HG03565 (cell line): ENCODE data around the gene COPS3.

Experiments
- ATAC-seq: cut with Tn5 transposase; IDR thresholded peaks from one replicate; pipeline ENCODE4 v1.9.1; 2021; ENCODE audit warnings: mild to moderate bottlenecking, moderate library complexity; ENCODE audit not compliant: unreplicated experiment

Gene COPS3

DNA sequence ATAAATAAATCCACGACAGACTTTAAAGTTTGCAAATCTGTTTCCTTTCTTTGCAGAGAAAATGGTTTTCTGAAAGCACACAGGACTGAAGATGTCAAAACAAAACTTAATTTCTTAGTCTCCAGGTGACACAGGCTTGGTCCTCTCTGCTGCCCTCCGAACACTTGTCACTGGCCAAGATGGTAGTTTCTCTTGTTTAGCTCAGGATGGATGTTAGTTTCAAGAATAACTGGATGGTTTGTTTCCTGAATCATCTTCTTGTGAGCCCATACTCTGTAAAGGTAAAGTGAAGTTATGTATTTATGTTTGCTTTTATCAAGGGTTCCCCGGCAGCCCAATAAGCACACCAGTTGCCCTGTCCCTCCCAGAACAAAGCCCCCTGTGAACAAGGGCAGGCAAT, 34.2 kb downstream of the COPS3 start:
- ATAC-seq: no peak

- no peak for ATAC-seq
Observed at GRCh38 chr17:17243163-17243562, 37.9 kb downstream of the COPS3 start.

- ATAC-seq: no peak
Observed at GRCh38 chr17:17242246-17242645, 38.8 kb downstream of the COPS3 start.

DNA sequence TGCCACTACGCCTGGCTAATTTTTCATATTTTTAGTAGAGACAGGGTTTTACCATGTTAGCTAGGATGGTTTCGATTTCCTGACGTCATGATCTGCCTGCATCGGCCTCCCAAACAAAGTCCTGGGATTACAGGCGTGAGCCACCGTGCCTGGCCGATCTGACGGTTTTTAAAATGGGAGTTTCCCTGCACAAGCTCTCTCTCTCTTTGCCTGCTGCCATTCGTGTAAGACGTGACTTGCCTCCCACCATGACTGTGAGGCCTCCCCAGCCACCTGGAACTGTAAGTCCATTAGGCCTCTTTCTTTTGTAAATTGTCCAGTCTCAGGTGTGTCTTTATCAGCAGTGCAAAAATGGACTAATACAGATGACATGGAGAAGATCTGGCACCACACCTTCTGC, 39.4 kb downstream of the COPS3 start:
- no peak for ATAC-seq

DNA sequence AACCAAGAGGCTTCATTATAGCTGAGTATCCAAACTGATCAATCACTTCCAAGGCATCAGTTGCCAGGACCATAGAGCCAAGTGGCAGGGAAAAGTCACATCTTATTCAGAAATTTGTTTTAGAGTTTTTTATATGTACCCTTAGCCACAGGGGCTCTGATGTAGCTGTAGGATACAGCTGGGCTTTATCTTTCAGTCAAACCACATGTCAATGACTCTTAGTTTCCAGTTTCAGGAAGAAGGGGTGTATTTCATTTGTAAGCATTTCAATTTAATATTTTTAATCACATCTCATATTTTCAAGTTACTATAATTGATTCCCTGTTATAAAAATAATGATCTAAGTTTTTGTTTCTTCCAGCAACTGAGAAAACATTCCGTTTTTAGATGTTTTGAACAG, 41.2 kb downstream of the COPS3 start:
- ATAC-seq: no peak

DNA sequence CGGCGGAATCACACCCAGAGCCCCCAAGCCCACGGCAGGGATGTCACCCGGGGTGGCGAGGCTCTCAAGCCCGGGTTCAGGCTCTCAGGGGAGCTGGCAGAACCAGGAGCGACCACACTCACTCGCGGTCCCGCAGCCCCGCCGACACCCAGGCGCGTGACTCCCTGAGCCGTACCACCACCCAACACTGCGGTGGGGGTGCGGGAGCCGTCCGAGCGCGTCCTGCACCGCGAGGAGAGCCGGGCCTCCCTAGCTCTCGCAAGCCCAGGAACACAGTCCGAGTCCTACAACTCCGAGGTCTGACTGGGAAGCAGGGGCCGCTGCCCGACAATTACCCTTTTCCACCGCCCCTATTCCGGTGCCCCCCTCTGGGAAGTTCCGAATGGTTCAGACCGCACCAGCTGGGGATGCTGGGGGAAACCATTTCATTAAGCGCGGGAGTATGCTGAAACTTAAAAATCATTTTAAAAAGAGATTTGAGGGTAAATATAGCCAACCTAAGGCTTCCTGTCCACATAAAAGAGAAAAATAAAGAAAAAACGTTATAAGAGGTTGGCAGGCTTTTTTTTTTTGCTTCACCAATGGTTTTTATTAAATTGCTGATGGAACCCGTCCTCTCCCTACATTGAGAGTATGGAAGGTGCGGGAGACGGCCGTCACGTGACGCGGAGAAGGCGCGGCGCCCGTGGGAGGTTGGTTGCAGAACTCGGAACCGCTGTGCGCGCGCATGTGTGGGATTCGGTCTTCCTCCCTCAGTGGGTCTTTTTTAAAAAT, 43.8 kb downstream of the COPS3 start, which contains the start of gene FLCN:
Gene FLCN, minus strand, starts transcription at position 143 of the 774 bp plus-strand sequence. CDS start 9,031 bp downstream, outside the sequence.
- peak; percentile 62 for ATAC-seq

DNA sequence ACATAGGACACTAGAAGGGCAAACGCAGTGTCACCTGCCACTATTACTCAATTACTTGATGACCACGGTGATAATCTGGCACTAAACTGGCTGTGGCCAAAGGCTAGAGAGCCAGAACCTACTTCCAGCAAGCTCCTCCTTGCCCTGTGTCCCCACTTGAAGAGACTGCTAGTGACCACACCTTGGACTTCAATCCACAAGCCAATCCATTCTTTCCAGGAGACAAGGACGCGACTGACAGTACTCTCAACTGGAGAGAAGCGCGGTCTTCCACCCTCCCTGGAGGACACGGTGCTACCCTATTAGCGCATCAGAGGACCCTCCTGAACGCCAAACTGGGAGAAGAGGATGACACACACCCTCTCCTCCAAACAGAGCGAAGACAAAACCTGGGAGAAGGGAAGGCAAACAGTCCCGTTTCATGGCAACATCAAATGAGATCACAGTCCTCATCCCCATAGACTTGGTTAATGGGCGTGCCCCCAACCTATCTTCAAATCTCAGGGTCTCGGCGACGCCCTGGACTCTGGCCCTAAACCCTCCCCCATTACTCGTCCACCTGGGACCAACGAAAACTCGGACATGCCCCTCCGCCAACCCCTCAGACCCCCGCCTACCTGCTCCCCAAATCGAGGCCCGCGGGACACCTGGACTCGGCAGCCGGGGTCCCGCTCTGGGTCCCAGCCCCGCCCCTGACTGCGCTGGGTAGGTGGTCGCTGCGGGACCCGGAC, 44.6 kb downstream of the COPS3 start:
- ATAC-seq: no peak

GRCh38 chr17:17235212-17236174, 45.6 kb downstream of the COPS3 start:
- ATAC-seq: no peak

- no peak for ATAC-seq
Observed at GRCh38 chr17:17232303-17232621, 48.8 kb downstream of the COPS3 start.

- ATAC-seq: no peak
Observed at GRCh38 chr17:17231621-17232302, 49.3 kb downstream of the COPS3 start.

GRCh38 chr17:17229416-17230384, 51.3 kb downstream of the COPS3 start:
- ATAC-seq: no peak

DNA sequence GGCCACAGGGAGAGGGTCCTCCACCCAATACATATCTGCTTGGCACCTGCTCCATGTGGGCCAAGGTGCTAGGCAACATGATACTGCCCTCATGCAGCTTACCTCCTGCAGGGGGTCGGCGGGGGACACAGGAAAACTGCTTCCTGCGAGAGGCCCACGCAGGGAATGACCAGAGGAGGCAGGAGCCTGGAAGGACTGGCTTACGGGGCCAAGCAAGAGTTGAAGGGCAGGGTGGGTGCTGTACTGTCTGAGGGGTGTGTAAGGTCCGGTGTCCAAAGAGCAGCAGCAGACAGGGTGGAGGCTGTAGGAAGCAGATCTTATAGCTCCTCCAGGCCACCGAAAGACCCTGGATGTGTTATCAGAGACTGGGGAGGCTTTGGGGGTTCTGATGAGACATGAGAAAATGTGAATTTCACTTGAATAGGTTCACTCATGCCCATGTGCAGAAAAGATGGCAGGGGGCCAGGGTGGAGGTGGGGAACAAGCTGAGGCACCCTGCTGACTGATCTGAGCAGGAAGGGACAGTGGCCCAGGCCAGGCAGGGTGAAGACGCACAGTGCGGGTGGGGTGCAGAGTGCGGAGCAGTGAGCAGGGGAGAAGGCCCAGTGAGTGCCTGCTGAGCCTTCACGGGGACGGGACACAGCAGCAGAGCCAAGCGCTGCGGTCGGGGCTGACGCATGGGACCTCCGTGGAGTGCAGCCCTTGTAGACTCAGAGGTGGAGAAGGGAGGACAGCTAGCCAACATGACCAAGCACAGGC, 52.3 kb downstream of the COPS3 start:
- ATAC-seq: no peak

GRCh38 chr17:17227608-17228520, 53.2 kb downstream of the COPS3 start:
- no peak for ATAC-seq

DNA sequence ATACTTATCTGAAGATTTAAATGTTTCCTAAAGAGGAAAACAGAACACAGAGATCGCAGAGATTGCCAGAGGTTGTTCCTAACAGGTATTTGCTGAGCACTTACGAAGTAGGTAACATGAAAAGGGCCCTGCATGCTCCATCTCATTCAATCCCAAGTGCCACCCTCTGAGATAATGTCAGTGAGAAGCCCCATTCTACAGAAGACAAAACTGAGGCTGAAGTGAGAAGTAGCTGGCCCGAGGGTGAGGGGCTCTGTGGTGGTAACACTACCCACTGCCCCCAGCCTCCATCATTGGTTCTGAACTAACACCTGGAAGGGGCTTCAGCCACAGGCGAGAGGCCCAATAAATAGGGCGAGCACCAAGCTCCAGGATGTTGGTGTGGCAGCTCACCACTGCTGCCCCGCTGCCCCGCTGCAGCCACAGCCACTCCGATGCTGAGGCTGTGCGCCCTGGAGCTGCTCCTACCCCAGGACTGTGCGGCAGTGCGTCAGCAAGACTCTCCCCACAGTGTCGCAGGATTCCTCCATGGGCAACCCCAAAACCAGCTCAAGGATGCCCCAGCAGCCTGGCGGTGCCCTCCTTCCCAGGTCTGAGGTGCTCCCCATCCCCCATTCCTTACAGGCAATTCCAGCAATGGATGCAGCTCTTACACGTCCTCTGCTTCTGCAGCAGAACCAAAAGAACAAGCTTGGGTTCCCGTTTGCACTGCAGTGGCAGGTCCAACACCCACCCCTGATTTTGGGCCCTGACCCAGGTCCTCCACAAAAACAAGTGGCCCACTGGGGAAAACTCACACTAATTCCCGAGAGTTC, 54.4 kb downstream of the COPS3 start:
- no peak for ATAC-seq

- no peak for ATAC-seq
Observed at GRCh38 chr17:17225901-17226300, 55.1 kb downstream of the COPS3 start.

GRCh38 chr17:17224137-17224536, 56.9 kb downstream of the COPS3 start:
- ATAC-seq: no peak

DNA sequence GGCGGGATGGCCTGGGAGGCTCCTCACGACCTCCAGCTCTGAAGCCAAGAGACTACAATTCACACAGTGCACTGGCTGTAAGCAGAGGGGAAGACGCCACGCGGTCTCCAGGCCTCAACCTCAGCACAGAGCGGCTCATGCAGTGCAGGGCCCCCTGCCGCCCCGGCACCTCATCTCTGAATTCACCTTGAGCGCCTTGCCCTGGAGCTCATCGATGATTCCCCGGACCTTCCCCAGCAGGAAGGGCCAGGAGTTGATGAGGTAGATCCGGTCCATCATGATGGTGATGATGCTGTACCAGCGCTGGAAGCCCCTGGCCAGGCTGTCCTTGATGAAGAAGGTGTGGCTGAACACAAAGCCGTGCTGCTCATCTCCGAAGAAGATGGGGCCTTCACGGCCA, 57.3 kb downstream of the COPS3 start:
- ATAC-seq: no peak
